ENCODE data around the gene UTF1. TPM values are rescaled to one million over a fixed set of nuclear protein-coding genes. Genes with fewer than 3 reads are reported as not detected.

Gene UTF1
- total and polyA plus RNA-seq, 9 of the 15 experiments (the other 6 are each of a cell fraction or from before 2014, with no cell fraction given): 0.35 to 0.46 TPM; not detected in 7

DNA sequence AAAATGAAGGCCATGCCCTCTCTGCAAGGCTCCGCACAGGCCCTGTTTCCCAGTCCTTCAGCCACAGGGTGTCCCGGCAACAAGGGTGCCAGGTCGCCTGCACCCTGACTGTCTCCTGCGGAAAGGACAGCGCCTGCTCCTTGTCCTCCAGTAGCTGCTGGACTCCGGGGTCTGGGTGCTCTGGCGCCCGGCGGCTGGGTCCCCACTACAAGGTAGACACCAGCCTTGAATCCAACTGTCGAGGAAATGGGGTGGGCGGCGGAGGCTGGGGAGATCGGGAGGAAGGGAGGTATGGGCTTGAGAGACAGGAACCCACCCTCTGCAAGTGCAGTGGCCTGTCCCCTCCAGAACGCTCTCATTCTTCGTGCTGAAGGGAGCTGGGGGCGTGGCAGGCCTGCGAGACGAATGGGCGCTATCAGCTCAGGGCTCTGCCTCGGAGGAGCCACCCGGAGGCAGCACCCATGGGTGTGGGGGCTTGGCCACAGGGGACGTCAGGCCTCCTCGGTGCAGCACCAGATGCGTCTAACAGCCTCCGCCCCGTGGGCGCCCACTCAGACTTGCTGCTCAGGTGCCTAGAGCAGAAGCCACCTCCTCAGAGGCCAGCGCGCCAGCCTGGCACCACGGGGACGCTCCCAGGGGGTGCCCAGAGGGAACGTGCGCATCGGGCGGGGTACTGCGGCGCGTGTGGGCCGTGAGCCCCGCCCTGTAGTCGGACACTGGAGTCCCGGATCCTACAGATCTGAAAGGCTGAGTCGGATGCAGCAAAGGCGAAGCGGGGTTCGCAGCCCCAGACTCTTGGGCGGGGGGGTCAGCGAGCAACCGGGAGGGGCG, 31.1 kb downstream of the UTF1 start (continued):
- TF ChIP-seq HEY1 (CRISPR knock-in tag; IDR thresholded peaks at IDR 0.05; ENCODE audit: borderline replicate concordance) (no peak), EWSR1 (IDR thresholded peaks at IDR 0.05; ENCODE audit: borderline replicate concordance, low read depth, partially characterized antibody) (no peak), SAP30 (IDR thresholded peaks at IDR 0.05; ENCODE audit: borderline replicate concordance, insufficient read depth, low read depth, low read length, poor library complexity, severe bottlenecking) (no peak), RFX7 (CRISPR knock-in tag; IDR thresholded peaks at IDR 0.05) (no peak), ZNF696 (CRISPR knock-in tag; conservative IDR thresholded peaks at IDR 0.05) (no peak), JUND (IDR thresholded peaks at IDR 0.05; ENCODE audit: borderline replicate concordance, low read depth, low read length) (no peak), JUND (tag; IDR thresholded peaks at IDR 0.05; ENCODE audit: borderline replicate concordance, low read depth, low read length) (no peak), RBM15 (IDR thresholded peaks at IDR 0.05; ENCODE audit: insufficient read depth, low read length) (no peak), KDM4B (IDR thresholded peaks at IDR 0.05; ENCODE audit: borderline replicate concordance in 2 of 2, low read depth in 1 of 2) (no peak), CHD4 (IDR thresholded peaks at IDR 0.05; ENCODE audit: insufficient read depth, insufficient replicate concordance, low read depth, low read length, poor library complexity, severe bottlenecking) (no peak), E2F8 (IDR thresholded peaks at IDR 0.05; ENCODE audit: low read depth, partially characterized antibody) (no peak), GTF2A2 (tag; IDR thresholded peaks at IDR 0.05) (no peak), CHD1 (IDR thresholded peaks at IDR 0.05; ENCODE audit: low read length) (no peak), ESRRA (IDR thresholded peaks at IDR 0.05; ENCODE audit: borderline replicate concordance, low read depth) (no peak), BHLHE40 (IDR thresholded peaks at IDR 0.05; ENCODE audit: low read length) (peak; percentile 9; the same call in 1 of the 2 replicates), ZNF668 (CRISPR knock-in tag; IDR thresholded peaks at IDR 0.05) (no peak), PTTG1 (tag; IDR thresholded peaks at IDR 0.05; ENCODE audit: low read depth) (no peak), ZNF444 (CRISPR knock-in tag; IDR thresholded peaks at IDR 0.05) (no peak), ZNF507 (tag; conservative IDR thresholded peaks at IDR 0.05) (no peak)
- TF ChIP-seq, protein P1, sequence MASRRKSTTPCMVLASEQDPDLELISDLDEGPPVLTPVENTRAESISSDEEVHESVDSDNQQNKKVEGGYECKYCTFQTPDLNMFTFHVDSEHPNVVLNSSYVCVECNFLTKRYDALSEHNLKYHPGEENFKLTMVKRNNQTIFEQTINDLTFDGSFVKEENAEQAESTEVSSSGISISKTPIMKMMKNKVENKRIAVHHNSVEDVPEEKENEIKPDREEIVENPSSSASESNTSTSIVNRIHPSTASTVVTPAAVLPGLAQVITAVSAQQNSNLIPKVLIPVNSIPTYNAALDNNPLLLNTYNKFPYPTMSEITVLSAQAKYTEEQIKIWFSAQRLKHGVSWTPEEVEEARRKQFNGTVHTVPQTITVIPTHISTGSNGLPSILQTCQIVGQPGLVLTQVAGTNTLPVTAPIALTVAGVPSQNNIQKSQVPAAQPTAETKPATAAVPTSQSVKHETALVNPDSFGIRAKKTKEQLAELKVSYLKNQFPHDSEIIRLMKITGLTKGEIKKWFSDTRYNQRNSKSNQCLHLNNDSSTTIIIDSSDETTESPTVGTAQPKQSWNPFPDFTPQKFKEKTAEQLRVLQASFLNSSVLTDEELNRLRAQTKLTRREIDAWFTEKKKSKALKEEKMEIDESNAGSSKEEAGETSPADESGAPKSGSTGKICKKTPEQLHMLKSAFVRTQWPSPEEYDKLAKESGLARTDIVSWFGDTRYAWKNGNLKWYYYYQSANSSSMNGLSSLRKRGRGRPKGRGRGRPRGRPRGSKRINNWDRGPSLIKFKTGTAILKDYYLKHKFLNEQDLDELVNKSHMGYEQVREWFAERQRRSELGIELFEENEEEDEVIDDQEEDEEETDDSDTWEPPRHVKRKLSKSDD (conservative IDR thresholded peaks at IDR 0.05; ENCODE audit: low read length): no peak

All from K562 (cell line).